Keratinocyte (primary cell): ENCODE measurements around the gene ADAM22. TPM values are rescaled to one million over a fixed set of nuclear protein-coding genes. Genes with fewer than 3 reads are reported as not detected.

ENCODE experiments used
- DNase-seq: peaks from one replicate; pipeline ENCODE4 v3.0.0-alpha.2; 2011; ENCODE audit warnings: low read depth, missing footprints, low spot score
- FAIRE-seq: peaks from 2 replicates; lab custom pipeline; 2011; peaks lifted over from hg19 to GRCh38; lab: Jason Lieb, UNC
- H2AFZ ChIP-seq: 2 replicates; pipeline ENCODE4 v1.6.0; 2012; ENCODE audit warnings: low read length, control low read depth, inconsistent platforms; ENCODE audit not compliant: control insufficient read depth
- H3K27ac ChIP-seq: 2 replicates; pipeline ENCODE4 v1.5.1; 2011; ENCODE audit warnings: low read length; ENCODE audit not compliant: control insufficient read depth, insufficient read depth
- H3K27me3 ChIP-seq: 3 replicates; pipeline ENCODE4 v1.6.0; 2011; ENCODE audit warnings: low read length; ENCODE audit not compliant: control insufficient read depth, insufficient read depth; ENCODE audit errors: extremely low read depth
- H3K36me3 ChIP-seq, 2 experiments: 2 replicates in 1 of 2; 3 replicates in 1 of 2; pipeline ENCODE4 v1.5.1; 2011; ENCODE audit warnings: low read length in 2 of 2, mild to moderate bottlenecking in 1 of 2; ENCODE audit not compliant: control insufficient read depth in 2 of 2, insufficient read depth in 2 of 2; ENCODE audit errors: extremely low read depth in 1 of 2
- H3K4me1 ChIP-seq: 3 replicates; pipeline ENCODE4 v1.5.1; 2011; ENCODE audit warnings: low read length; ENCODE audit not compliant: control insufficient read depth, insufficient read depth; ENCODE audit errors: extremely low read depth
- H3K4me2 ChIP-seq: 3 replicates; pipeline ENCODE4 v1.6.0; 2011; ENCODE audit warnings: low read depth, low read length; ENCODE audit not compliant: control insufficient read depth, insufficient read depth; ENCODE audit errors: extremely low read depth
- H3K4me3 ChIP-seq, 3 experiments: fragments of 200-600 bp in 1 of 3; sonication (generic) in 1 of 3; 2 replicates in 2 of 3; 3 replicates in 1 of 3; pipeline ENCODE4 v1.5.1; 2011 to 2016; ENCODE audit warnings: low read length in 3 of 3, mild to moderate bottlenecking in 3 of 3, control low read depth in 2 of 3, inconsistent platforms in 1 of 3, low read depth in 1 of 3, mixed read lengths in 1 of 3, mixed run types in 1 of 3, moderate library complexity in 1 of 3; ENCODE audit not compliant: control insufficient read depth in 2 of 3, insufficient read depth in 2 of 3; ENCODE audit errors: extremely low read depth in 1 of 3
- H3K79me2 ChIP-seq: 2 replicates; pipeline ENCODE4 v1.6.0; 2012; ENCODE audit warnings: low read length; ENCODE audit not compliant: control insufficient read depth, insufficient read depth
- H3K9ac ChIP-seq: 3 replicates; pipeline ENCODE4 v1.6.0; 2011; ENCODE audit warnings: low read length; ENCODE audit not compliant: control insufficient read depth, insufficient read depth; ENCODE audit errors: extremely low read depth
- H3K9me1 ChIP-seq: 3 replicates; pipeline ENCODE4 v1.6.0; 2011; ENCODE audit warnings: low read length; ENCODE audit not compliant: control insufficient read depth, insufficient read depth; ENCODE audit errors: extremely low read depth
- H3K9me3 ChIP-seq: 2 replicates; pipeline ENCODE4 v1.5.1; 2012; ENCODE audit warnings: low read depth, low read length; ENCODE audit not compliant: control insufficient read depth
- H4K20me1 ChIP-seq: 3 replicates; pipeline ENCODE4 v1.6.0; 2011; ENCODE audit warnings: low read length; ENCODE audit not compliant: control insufficient read depth, insufficient read depth; ENCODE audit errors: extremely low read depth
- EZH2 ChIP-seq: IDR thresholded peaks from one replicate; pipeline ENCODE4 v1.6.1; 2012; ENCODE audit warnings: inconsistent platforms, mild to moderate bottlenecking, low read length, moderate library complexity
- dilution Hi-C: fragments of 300-500 bp; cut with MboI; formaldehyde crosslinking; loops from one replicate; pipeline ENCODE4 v1.7.0; 2020; ENCODE audit warnings: low sequenced_read_pairs; ENCODE audit not compliant: extremely low pct_ligation_motif_present
- polyA plus RNA-seq, 5 experiments: library from polyadenylated mRNA; depleted of rRNA in 3 of 5; stranded (reverse) in 3 of 5; stranded (forward) in 1 of 5; unstranded in 1 of 5; fragments of >200 nt; gene quantifications; 1 replicate in 1 of 5; 2 replicates in 3 of 5; 3 replicates in 1 of 5; pipeline versions ENCODE4 v1.2.1 to v1.2.3, GENCODE V29; 2011 to 2012; ENCODE audit warnings: missing spikeins in 2 of 5, low read depth in 1 of 5, low replicate concordance in 1 of 5
- TF ChIP-seq, protein P1 (sequence below), 3 experiments: IDR thresholded peaks in 1 of 3; conservative IDR thresholded peaks in 1 of 3; optimal IDR thresholded peaks in 1 of 3; 2 replicates in 2 of 3; 3 replicates in 1 of 3; pipeline versions ENCODE3 to v1.5.1; 2011; ENCODE audit warnings: low read length in 3 of 3, mild to moderate bottlenecking in 3 of 3, moderate library complexity in 2 of 3, control low read depth in 1 of 3, inconsistent platforms in 1 of 3; ENCODE audit not compliant: insufficient read depth in 2 of 3; ENCODE audit errors: extremely low read depth in 1 of 3

The ADAM22 gene
- polyA plus RNA-seq, 1 donor (not counting 4 experiments of a cell fraction or from before 2014, with no cell fraction given) = 0.07 TPM

DNA sequence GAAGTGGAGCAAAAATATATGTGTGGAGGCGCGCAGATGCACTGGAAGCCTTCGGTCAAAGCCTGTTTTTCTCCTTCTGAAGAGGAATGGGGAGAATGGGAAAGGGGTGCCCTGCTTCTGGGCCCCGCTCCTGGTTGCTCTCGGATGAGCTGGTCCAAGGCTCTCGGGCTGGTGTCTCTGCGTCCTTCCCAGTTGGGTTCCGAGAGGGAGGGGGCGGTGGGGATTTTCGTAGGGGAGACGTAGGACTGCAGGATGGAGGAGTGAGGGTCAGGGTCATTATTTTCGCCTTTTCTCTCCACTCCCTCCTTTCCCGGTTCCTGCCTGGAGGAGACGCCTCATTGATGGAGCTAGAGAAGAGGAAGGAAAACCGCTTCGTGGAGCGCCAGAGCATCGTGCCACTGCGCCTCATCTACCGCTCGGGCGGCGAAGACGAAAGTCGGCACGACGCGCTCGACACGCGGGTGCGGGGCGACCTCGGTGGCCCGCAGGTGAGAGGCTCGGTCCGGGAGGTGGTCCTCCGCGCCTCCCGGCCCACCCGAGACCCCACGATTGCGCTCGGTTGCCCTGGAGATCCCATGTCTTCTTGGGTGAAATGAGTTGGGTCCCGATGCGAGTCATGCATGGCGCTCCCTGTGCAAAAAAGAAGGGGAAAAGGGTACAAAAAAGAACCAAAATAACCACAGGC lies 790 bp downstream of the ADAM22 start:
- H2AFZ ChIP-seq = no peak overlapping the region
- H4K20me1 ChIP-seq = no peaks in the 10 kb centered on the region
- FAIRE-seq = no peak
- H3K4me3 ChIP-seq = peak overlapping the region; percentile 27 to 64 (median 57)
- dilution Hi-C loops = no loop called here
- TF ChIP-seq, protein P1, sequence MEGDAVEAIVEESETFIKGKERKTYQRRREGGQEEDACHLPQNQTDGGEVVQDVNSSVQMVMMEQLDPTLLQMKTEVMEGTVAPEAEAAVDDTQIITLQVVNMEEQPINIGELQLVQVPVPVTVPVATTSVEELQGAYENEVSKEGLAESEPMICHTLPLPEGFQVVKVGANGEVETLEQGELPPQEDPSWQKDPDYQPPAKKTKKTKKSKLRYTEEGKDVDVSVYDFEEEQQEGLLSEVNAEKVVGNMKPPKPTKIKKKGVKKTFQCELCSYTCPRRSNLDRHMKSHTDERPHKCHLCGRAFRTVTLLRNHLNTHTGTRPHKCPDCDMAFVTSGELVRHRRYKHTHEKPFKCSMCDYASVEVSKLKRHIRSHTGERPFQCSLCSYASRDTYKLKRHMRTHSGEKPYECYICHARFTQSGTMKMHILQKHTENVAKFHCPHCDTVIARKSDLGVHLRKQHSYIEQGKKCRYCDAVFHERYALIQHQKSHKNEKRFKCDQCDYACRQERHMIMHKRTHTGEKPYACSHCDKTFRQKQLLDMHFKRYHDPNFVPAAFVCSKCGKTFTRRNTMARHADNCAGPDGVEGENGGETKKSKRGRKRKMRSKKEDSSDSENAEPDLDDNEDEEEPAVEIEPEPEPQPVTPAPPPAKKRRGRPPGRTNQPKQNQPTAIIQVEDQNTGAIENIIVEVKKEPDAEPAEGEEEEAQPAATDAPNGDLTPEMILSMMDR (optimal IDR thresholded peaks at IDR 0.05 in 1 of 3, IDR thresholded peaks at IDR 0.05 in 1 of 3, conservative IDR thresholded peaks at IDR 0.05 in 1 of 3; ENCODE audit: extremely low read depth in 1 of 3, insufficient read depth in 2 of 3, low read length in 3 of 3) = no peak
- peak; percentile 64 for TF ChIP-seq EZH2
- H3K9me1 ChIP-seq = no peaks in the 10 kb centered on the region
- no peak overlapping the region for H3K9ac ChIP-seq
- H3K36me3 ChIP-seq = no peaks in the 10 kb centered on the region
- H3K27me3 ChIP-seq = peaks cover 14% of the 10 kb centered on the region
- peak overlapping the region; percentile 82 for H3K4me2 ChIP-seq
- H3K27ac ChIP-seq = no peak overlapping the region
- no peak for DNase-seq
- no peaks in the 10 kb centered on the region for H3K4me1 ChIP-seq
- no peaks in the 10 kb centered on the region for H3K9me3 ChIP-seq
- no peaks in the 10 kb centered on the region for H3K79me2 ChIP-seq

DNA sequence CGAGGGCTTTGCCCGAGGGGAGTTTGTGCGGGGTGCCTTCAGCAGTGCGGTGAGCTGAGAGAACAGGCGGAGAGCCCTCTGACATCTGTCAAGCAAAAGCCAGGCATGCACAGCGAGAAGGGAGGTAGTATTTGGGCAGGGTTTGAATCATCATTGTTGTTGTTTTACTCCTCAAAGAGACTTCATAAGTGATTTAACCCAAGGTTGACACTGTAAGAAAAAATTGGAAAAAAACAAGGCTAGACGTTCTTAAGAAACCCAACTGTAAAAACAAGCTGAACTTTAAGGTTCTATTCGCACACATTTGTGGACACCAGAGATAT lies 1.3 kb downstream of the ADAM22 start:
- no peaks in the 10 kb centered on the region for H3K36me3 ChIP-seq
- H3K9me1 ChIP-seq = no peaks in the 10 kb centered on the region
- H3K4me1 ChIP-seq = no peaks in the 10 kb centered on the region
- peaks cover 14% of the 10 kb centered on the region for H3K27me3 ChIP-seq
- FAIRE-seq = no peak
- no peaks in the 10 kb centered on the region for H4K20me1 ChIP-seq
- no peak overlapping the region for H3K9ac ChIP-seq
- no peaks in the 10 kb centered on the region for H3K9me3 ChIP-seq
- dilution Hi-C loops = no loop called here
- H3K4me3 ChIP-seq = no peak overlapping the region
- H3K27ac ChIP-seq = no peak overlapping the region
- H2AFZ ChIP-seq = no peak overlapping the region
- H3K79me2 ChIP-seq = no peaks in the 10 kb centered on the region
- TF ChIP-seq, protein P1 (optimal IDR thresholded peaks at IDR 0.05 in 1 of 3, IDR thresholded peaks at IDR 0.05 in 1 of 3, conservative IDR thresholded peaks at IDR 0.05 in 1 of 3; ENCODE audit: extremely low read depth in 1 of 3, insufficient read depth in 2 of 3, low read length in 3 of 3) = no peak
- TF ChIP-seq EZH2 = peak; percentile 46
- no peak for DNase-seq
- H3K4me2 ChIP-seq = peak overlapping the region; percentile 82
